NCI-H1105 (cell line): Measurements from ENCODE around the gene ELP2.
"Not testable (repeated sequence)": the region's sequence is repeated elsewhere in the genome, so short reads cannot be mapped to it uniquely, and the experiment has no call there.

Experiments
- DNase-seq: peaks from one replicate; lab custom pipeline; 2025; lab: John Stamatoyannopoulos, UW

The ELP2 gene

DNA sequence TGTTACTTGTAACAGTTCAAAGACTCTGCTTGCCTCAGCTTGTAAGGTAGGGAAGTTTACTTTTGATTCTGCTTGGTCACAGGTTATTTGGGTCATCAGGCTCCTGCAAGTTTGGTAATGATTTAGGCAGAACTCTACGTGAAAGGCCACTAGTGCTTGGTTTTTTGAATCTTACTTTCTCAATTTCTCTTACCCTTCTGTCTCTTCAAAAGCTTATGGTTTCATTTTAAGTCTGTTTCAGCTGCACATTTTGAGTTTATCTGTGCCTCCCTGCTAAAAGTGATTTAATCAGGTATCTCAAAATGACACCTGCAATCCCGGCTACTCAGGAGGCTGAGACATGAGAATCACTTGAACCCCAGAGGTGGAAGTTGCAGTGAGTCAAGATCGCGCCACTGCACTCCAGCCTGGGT, 31.3 kb downstream of the ELP2 start:
- no peak for DNase-seq

DNA sequence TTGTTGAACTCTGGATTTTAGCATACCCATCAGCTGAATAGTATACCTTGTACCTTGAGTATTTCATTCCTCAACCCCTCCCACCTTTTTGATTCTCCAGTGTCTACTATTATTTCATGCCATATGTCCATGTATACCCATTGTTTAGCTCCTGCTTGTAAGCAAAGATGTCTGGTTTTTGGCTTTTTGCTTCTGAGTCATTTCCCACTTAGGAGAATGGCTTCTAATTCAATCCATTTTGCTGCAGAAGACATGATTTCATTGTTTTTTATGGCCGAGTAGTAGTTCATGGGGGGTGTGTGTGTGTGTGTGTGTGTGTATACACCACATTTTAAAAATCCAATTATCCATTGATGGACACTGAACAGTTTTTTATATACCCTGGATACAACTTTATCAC, 33.3 kb downstream of the ELP2 start:
- DNase-seq: no peak

DNA sequence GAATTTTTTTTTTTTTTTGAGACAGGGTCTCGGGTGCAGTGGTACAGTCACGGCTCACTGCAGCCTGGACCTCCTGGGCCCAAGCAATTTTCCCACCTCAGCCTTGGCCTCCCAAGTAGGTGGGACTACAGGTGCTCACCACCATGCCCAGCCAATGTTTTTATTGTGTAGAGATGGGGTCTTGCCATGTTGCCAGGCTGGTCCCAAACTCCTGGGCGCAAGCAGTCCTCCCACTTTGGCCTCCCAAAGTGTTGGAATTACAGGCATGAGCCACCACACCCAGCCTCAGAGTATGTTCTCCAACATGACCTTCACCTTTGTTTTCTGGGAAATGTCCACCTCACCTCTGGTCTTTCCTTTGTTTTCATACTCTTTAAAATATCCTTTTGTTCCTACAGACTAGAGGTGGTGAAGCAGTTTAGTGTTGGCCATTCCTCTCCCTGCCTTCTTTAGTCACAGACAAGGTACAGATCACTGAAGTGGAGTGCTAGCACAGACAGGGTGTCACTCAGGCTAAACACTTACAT, 38.1 kb downstream of the ELP2 start:
- DNase-seq: no peak

DNA sequence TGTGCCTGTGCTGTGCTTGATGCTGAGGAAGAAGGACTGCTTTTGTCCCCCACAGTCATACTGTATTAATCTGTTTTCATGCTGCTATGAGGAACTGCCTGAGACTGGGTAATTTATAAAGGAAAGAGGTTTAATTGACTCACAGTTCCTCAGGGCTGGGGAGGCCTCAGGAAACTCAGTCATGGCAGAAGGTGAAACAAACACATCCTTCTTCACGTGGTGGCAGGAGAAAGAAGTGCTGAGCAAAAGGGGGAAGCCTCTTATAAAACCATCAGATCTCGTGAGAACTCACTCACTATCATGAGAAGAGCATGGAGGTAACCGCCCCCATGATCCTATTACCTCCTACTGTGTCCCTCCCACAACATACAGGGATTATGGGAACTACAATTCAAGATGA, 38.6 kb downstream of the ELP2 start:
- not testable (repeated sequence) for DNase-seq

DNA sequence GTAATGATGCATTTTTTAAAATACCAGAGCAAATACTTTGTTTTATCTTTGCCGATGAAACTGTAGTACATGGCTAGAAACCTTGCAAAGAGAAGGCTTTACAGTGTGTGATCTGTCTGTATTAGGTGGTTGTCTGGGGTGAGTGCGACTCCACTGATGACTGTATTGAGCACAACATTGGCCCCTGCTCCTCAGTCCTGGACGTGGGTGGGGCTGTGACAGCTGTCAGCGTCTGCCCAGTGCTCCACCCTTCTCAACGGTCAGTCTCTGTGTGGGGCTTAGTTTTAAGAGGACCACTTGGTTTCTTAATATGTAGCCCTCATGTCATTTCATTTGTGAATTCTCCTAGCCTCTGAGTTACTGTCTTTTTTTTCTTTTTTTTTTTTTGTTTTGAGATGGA, 40.2 kb downstream of the ELP2 start:
- no peak for DNase-seq

DNA sequence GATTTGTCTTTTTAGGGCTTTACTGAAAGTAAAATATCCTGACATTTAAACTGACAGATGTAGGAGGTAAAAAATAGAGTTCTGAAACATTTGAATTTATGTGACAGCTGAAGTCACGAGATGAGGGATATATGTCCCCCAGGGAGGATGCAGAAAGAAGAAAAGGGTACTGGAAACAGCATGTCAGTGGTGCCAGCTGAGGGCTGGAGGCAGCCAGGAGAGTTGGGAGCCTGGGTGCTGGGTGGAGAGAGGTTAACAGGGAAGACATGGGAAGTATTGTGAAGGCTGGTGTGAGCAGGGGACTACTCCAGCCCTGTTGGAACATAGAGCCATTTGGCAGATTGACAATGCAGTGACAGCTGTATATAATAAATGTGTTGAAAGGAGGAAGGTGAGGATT, 45.8 kb downstream of the ELP2 start:
- DNase-seq: no peak

DNA sequence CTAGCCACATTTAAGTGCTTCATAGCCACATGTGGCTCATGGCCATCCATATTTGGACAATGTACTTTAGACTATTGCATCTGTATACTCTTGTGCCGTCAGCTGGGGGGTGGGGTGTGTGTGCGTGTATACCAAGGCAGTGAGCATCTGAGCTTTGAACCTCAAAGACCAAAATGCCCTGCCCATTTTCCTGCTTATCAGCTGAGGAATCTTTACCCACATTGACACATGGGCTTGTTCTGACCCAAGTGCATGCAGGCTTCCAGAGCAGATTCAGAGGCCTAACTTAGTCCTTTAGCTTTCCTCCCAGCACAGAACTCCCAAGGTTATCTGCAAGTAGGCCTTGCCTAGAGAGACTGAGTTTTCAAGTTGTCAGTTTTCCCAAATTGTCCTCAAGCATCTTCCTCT, 46.5 kb downstream of the ELP2 start:
- no peak for DNase-seq

DNA sequence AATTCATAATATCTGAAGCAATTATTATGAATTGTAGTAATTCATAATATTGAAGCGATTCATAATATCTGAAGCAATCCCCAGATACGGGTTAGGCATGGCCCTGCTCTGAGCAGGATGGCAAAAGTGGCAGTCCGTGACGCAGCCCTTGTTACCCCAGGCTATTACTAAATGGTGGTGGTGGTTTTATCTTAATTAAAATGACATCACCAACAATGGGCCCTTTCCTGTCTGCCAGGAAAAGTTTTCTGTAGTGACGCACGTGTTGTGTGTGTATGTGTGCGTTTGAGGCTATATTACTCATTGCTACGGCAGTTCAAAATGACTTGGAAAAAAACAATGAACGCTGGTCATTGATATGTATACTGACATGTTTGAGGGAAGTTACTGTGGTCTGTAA, 47.0 kb downstream of the ELP2 start:
- DNase-seq: no peak

DNA sequence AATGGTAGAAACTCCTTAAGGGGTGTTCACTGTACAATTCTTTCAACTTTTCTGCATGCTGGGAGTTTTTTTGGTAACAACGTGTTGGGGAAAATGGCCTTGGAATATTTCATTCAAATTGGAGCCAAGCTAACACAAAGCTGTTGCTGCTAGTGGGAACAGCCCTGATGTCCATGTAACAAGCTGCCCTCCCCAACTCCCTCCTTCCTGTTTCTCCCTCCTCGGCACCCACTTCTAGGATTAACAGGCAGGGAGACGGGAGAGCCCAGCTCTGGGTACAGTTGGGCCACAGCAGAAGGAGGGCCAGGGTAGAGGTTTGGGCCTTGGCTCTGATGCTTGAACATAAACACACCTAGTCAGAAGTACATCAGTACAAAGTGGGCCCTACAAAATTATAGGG, 48.2 kb downstream of the ELP2 start:
- no peak for DNase-seq

DNA sequence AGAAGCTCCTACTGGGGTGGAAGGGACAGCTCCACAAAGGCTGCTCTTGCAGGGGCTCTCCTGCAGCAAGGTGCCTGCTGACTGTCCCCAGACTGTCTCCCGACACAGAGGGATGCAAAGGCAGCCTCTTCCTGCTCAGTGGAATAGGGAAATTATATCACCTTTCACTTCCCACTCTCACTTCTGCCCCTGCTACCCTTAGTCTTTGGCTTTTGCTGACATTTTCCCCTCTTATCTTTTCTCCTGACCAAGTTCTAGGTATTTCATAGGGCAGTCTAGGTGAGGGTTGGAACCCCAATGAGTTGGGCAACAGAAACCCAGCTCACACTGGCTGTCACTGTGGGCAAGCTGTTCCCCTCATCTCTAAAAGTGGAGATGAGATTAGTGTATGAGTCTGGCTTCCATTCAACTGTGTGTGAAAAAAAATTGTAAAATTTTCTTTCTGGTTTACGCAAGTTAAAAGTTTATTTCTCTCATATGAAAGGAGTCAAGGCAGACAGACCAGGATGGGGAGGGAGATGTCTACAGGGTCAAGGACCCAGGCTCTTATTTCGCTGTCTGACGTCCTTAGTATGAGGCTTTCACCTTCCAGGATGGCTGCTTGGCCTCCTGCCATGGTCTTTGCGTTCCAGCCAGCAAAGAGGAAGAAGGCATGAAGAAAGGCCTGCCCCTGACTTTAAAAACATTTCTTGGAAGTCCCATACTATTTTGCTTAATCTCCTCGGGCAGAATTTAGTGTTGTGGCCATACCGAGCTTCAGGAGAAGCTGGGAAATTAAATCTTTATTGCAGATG, 50.1 kb downstream of the ELP2 start:
- DNase-seq: no peak

DNA sequence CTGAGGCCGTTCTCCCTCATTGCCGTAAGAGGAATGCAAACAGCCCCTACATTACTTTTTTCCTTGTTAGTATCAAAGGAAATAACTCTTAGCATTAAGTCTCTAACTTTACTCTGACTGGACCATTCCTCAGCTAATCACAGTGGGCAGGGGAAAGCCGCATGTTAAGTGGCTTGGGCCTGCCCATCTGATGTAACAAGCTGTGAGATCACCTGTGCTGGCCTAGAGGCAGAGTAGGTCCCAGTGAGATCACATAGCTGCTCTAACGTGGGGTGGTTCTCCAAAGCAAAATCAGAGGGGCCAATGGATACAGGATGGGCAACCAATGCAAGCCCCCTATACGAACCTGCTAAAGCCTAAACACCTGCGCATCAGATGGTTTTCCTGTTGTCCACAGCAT, 51.7 kb downstream of the ELP2 start:
- no peak for DNase-seq

DNA sequence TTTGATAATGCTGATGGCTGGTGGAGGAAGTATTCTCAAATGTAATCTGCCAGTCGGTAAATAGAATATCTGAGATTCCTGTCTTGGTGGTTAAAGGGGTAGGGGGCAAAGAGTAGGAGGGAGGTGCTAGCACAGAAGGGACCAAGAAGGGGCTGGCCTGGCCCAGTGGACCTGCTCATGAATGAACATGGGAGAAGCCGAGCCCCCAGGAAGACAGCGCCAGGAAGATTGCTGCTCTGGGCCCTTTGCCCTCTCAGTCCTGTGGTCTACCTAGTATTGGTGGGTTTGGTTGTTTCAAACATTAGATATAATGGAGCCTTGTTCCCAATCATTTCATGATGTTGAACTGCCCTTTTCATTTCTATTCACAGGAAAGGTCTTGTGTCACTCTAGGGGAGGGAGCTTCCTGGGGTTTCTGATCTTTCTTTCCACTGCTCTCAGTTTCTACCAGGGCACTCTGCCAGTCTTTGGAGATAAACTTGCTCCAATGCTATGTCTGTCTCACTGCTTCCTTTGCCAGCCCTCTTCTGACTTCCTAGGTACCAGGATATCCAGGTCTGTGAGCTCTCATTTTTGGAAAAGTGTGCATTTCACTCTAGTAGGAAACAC, 52.3 kb downstream of the ELP2 start:
- DNase-seq: no peak

DNA sequence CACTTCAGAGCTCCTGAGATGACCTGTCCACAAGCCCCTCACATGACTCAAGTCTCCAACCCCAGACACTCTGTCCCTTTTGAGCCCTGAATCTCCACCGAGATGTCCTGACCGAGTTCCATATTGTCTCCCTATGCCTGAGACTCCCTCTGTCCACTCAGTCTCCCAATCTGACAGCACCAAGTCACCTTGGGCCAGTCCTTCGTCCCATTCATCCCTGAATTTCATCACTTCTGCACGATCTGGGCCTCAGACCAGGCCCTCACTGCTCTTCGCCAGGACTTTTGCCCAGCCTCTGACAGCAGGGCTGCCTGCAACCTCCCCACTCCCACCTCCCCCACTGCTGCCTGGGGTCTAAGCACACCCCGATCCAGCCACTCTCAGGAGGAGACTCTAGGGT, 53.3 kb downstream of the ELP2 start:
- DNase-seq: no peak

DNA sequence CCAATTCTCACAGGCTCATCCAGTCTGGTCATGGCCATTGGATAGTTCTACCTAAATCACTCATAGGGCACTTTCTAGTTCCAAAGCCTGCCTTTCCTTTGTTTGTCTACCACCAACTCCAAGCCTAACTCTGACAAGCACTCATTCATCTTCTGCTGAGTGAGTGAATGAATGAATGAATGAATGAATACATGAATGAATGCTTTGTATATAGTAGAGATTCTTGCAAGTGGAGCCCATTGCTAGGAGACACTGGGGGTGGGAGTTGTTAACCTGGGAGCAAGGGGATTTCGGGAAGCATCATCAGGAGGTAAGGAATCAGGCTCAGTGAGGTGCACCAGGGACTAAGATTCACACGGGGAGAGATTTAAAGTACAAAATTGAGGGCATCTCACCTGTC, 54.3 kb downstream of the ELP2 start:
- DNase-seq: no peak

DNA sequence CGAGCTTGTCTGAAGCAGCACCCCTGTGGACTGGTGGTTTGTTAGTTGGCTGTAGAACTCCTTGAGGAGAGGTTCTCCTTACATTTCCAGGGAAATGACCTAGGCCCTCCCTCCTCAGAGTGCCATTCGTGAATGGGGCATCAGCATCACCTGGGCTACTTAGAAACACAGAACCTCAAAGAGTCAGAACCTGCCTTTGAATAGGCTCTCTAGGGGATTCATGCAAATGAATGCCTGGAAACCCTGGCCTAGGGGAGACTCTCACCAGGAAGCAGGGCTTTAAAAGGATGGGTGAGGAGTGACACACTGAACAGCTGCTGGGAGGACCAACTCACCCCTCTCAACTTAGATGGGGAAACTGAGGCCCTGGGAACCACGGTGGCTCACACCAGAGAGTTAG, 55.5 kb downstream of the ELP2 start:
- no peak for DNase-seq

DNA sequence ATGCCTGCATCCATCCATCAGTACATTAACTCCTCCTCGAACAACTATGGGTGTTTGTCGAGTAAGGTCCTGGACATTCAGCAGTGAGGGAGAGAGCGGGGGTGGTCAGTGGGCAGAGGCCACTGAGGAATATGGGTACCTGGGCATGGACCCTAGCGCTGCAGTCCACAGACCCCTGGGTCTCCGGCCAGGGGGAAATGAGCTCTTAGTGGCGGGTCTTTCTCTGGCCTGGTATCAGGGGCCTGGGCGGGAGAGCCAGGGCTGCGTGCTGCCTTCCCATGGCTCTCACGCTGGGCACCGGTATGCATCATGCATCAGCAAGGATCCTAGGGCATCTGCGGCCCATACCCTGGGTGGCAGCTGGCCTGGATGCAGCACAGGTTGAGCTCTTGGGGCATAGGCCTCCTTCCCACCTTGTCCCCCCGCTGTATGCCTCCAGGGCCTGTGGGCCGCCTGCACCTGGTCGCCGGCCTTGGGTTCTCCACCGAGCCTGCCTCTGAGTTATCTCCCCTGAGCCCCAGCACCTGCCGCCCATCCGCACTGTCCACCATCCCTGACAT, 56.3 kb downstream of the ELP2 start:
- DNase-seq: no peak

DNA sequence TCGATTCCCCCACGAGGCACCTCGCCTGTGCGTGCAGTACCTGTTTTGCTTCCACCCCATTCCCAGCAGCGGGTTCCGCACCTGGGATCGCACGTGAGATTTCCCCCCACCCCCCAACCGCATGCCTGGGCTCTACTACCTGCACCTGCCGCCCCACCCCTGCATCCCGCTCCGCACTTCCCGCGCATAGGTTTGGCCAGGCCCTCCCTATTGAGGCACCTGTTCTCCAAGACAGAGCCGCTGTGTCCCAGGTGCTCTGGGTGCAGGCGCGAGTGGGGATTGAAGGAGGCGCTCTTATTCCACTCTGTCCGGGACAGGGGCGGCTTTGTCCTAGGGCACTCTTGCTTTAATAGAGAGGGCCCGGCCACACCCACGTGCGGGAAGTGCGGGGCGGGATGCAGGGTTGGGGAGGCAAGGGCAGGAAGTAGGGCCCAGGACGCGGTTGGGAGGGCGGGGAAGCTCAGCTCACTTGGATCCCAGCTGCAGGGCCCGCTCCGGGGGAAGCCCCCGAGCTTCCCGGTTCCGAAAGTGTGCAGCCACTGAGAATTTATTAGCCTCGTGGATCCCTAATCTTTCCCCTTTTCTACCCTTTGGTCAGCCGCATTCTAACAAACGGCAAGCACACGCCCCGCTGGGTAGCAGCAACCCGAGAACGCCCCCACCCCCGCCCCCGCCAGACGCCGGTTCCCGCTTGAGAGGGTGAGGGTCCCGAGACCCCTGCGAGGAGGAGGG, 56.9 kb downstream of the ELP2 start:
- no peak for DNase-seq

DNA sequence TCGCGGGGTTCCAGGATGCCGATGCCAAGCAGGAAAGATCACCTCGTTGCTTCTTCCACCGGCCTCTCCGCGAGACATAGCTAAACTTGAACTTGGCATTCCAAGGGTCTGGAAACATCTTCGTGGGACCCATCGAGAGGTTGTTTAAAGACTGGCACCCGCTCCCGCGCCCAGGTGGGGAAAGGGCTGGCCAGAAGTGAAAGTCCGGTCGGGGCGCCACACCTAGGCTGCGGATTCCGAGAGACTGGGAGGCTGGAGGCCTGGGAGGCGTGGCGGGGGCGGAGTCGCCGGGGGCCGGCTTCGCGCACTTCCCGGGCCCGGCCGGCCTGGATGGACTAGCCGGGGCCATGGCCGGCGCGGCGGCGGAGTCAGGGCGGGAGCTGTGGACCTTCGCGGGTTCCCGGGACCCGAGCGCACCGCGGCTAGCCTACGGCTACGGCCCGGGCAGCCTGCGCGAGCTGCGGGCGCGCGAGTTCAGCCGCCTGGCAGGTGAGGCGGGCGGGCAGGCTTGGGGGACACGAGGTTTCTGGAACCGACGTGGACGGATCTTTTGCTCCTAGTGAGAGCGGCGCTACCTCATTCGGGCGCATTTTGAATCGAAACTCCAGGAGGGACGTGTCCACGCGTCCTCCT, 57.6 kb downstream of the ELP2 start, which contains the start of gene MOCOS:
Gene MOCOS (plus strand): TSS at position 305 of the 633 bp plus-strand sequence. CDS start 43 bp downstream, at position 348.
- no peak for DNase-seq

DNA sequence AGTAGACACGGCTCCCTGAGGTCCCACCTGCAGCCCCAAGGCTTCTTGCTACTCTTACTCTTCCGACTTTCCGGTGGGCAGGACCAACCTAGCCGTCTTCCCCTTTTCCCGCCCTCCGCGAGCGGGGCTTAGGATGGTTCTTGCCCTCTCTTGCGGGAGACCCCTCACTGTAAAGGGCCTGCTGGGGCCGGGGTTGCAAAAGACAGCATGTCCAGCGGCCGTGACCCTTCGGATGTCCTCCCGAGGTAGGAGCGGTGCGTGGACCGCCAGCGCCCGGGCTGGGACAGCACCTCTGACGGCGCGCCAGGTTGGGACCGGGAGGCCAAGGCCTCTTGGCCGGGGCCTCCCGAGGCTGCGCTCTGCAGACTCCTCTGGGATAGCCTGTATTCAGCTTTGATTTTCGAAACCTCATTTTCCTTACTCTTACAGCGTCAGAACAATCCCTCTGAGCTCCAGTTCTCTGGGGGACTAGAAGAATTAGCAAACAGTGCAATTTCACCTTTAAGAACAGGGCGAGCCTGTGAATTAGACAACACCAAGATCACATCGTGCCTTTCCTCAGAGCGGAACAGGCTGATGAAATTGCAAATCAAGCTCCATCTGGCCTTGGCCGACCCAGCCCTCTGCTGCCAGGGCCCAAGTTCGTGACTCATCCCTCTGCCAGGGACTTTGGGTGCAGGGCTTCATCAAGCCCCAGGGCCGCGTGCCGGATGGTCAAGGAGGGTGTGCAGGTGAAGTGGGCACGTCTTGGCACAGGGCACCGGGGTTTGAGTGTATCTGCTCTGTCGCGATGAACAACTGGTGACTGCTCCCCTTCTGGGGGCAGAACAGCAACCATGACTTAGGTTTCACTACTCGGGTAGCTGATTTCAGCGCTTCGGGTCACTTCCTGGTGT, 58.4 kb downstream of the ELP2 start:
- no peak for DNase-seq

DNA sequence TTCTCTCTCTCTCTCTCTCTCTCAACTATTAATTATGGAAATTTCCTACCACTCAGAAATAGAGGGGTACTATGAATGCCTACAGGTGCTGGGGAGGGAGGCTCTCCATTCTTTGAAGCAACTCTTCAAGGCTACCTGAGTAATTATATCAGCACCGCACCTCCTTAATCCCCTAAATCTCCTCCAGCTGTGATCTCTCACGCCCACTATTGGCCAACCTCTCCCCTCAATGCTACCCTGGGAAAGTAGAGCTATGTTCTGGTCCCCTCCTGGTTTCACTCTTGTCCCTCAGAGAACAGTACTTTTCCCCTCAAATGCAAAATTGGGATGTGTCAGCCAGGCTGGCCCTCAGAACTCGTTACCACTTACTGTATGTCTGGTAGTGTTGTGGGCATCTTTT, 59.2 kb downstream of the ELP2 start:
- no peak for DNase-seq

DNA sequence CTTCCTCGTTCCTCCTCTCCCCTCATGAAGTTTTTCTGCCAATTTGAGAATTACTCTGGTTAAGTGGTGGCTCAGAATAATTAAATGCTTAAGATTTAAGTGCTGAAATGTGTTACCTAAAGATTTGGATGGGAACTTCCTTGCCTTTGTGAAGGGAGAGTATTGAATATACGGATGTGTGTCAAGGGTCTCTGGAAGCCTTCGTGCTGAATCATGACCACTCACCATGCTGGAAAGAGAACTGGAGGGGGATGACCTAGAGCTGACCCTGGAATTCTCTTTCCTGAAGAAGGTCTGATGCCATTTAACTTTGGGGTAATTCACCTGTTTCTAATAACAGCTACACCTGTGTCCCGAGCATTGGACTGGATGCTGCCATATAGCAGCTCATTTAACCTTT, 59.8 kb downstream of the ELP2 start:
- no peak for DNase-seq
